GM23248 (cell line): ENCODE data around the gene MTA3.

Source experiments
- EZH2 ChIP-seq: fragments of 200-600 bp; sonication (generic); IDR thresholded peaks from 2 replicates; pipeline ENCODE4 v1.6.1; 2018; ENCODE audit warnings: antibody characterized with exemption, mild to moderate bottlenecking; ENCODE audit not compliant: insufficient read depth, poor library complexity, severe bottlenecking
- EZH2phosphoT487 ChIP-seq: fragments of 200-600 bp; sonication (generic); IDR thresholded peaks from 2 replicates; pipeline ENCODE4 v1.6.1; 2018; ENCODE audit warnings: antibody characterized with exemption, moderate library complexity, mild to moderate bottlenecking, low read depth; ENCODE audit not compliant: insufficient read depth

DNA sequence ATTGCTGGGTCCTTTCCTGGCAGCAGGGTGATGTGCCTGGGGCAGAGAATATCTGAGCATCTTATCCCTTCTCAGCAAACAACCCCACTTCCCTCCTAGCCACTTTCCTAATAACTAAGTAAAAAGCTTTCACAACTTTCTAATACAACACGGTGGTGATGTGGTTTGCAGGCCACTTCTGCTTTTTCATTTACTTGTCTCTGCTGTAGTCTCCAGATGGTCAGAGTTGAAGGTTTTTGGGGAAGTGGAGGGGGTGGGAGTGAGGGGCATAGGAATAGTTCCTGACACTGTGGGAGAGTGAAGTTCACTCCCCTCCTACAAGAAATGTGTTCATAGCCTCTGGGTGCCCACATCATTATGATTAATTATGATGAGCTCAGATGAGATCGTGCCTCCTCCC, 183.9 kb downstream of the MTA3 start:
- TF ChIP-seq EZH2 = no peak
- TF ChIP-seq EZH2phosphoT487 = no peak
